NB4 (cell line): Measurements from ENCODE around the gene PDE3A.
A peak's percentile ranks its signal among the peaks of the same experiment; 100 is the strongest.

Experiments
- DNase-seq: peaks from one replicate; pipeline ENCODE4 v3.0.0; 2010; ENCODE audit warnings: low read depth
- H3K4me3 ChIP-seq: one replicate; pipeline ENCODE4 v1.5.1; 2011; ENCODE audit warnings: mild to moderate bottlenecking, low read depth, low read length, moderate library complexity
- CTCF ChIP-seq: IDR thresholded peaks from one replicate; pipeline ENCODE4 v1.5.1; 2012; ENCODE audit warnings: low read depth, low read length
- MAX ChIP-seq: IDR thresholded peaks from 2 replicates; pipeline ENCODE4 v1.6.1; 2011; ENCODE audit warnings: low read depth, low read length
- MYC ChIP-seq: IDR thresholded peaks from 2 replicates; pipeline ENCODE4 v1.6.1; 2011; ENCODE audit warnings: low read depth, low read length
- POLR2A ChIP-seq: IDR thresholded peaks from 2 replicates; pipeline ENCODE4 v1.6.1; 2011; ENCODE audit warnings: mild to moderate bottlenecking; ENCODE audit not compliant: insufficient read length; ENCODE audit errors: extremely low read depth

PDE3A gene

GRCh38 chr12:20439626-20440025 is 71.3 kb downstream of the PDE3A start:
- DNase-seq: no peak
- TF ChIP-seq POLR2A (no peak), MAX (no peak), CTCF (no peak), MYC (no peak)
- no peak overlapping the region for H3K4me3 ChIP-seq

GRCh38 chr12:20440408-20440807 is 72.1 kb downstream of the PDE3A start:
- DNase-seq: no peak
- H3K4me3 ChIP-seq: no peak overlapping the region
- TF ChIP-seq MAX (no peak), POLR2A (no peak), CTCF (no peak), MYC (no peak)

GRCh38 chr12:20442322-20442721 is 74.0 kb downstream of the PDE3A start:
- no peak overlapping the region for H3K4me3 ChIP-seq
- TF ChIP-seq POLR2A (no peak), CTCF (no peak), MAX (peak; percentile 80), MYC (peak; percentile 24; the same call in 1 of the 2 replicates)
- DNase-seq: peak; percentile 23

GRCh38 chr12:20443255-20443654 is 74.9 kb downstream of the PDE3A start:
- TF ChIP-seq MAX (no peak), POLR2A (no peak), CTCF (no peak), MYC (no peak)

GRCh38 chr12:20443792-20444191 is 75.5 kb downstream of the PDE3A start:
- H3K4me3 ChIP-seq: no peak overlapping the region
- TF ChIP-seq POLR2A (no peak), MAX (0 out of 2 replicates have a peak, but pooled peaks have one; percentile 33)
- no peak for DNase-seq

More at GRCh38 chr12:20443255-20443654, 74.9 kb downstream of the PDE3A start:
- H3K4me3 ChIP-seq: no peak overlapping the region
- no peak for DNase-seq

GRCh38 chr12:20444595-20445170 is 76.3 kb downstream of the PDE3A start:
- DNase-seq: peak; percentile 22
- TF ChIP-seq POLR2A (no peak), CTCF (no peak), MYC (no peak), MAX (no peak)
- H3K4me3 ChIP-seq: no peak overlapping the region
